Occipital lobe (tissue), 2 donors: ENCODE measurements around the gene TMPRSS9. TPM values are rescaled to one million over a fixed set of nuclear protein-coding genes. Genes with fewer than 3 reads are reported as not detected.
A peak's percentile ranks its signal among the peaks of the same experiment; 100 is the strongest.

Experiments
- DNase-seq: peaks from one replicate; lab custom pipeline; 2025; lab: John Stamatoyannopoulos, UW
- total RNA-seq: library from RNA; depleted of rRNA; stranded (reverse); fragments of >200 nt; gene quantifications from one replicate; pipeline ENCODE4 v1.2.3, GENCODE V29; 2014

The TMPRSS9 gene
- 0.16 TPM for total RNA-seq

DNA sequence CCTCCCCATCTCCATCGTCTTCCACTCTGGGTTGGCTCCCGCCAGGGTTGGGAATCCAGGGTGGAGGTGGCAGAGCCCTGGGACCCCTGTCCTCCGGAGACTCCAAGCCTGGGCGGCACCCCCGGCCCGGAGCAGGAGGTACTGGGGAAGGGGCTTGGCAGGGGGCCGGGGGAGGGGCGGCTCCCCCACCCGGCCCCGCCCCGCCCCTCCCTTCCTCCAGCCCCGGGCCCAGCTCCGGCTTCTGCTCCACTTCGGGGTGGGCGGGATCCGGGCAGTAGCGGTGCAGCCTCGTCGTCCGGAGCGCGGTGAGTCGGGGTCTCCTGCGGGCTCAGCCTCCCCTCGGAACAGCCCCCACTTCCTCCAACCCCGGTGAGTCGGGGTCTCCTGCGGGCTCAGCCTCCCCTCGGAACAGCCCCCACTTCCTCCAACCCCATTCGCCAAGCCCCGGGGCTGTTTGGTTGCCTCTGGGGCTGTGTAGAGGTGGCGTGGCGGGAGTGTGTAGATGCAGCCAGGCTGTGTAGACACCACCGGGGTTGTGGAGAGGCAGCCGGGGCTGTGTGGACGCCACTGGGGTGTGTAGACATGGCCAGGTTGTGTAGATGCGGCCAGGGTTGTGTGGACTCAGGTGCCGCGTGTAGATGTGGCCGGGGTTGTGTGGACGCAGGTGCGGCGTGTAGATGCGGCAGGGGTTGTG is at the start of gene TMPRSS9:
TMPRSS9 (plus strand) TSS at position 274 of the 694 bp plus-strand sequence. CDS start 29,521 bp downstream, outside the sequence.
- DNase-seq, result no peak

GRCh38 chr19:2311093-2311492 is 49.0 kb upstream of the TMPRSS9 start:
- DNase-seq, result no peak

- no peak for DNase-seq
These were observed 47.1 kb upstream of the TMPRSS9 start for GRCh38 chr19:2312820-2313501.

GRCh38 chr19:2315121-2315817 is 44.8 kb upstream of the TMPRSS9 start:
- no peak for DNase-seq

DNA sequence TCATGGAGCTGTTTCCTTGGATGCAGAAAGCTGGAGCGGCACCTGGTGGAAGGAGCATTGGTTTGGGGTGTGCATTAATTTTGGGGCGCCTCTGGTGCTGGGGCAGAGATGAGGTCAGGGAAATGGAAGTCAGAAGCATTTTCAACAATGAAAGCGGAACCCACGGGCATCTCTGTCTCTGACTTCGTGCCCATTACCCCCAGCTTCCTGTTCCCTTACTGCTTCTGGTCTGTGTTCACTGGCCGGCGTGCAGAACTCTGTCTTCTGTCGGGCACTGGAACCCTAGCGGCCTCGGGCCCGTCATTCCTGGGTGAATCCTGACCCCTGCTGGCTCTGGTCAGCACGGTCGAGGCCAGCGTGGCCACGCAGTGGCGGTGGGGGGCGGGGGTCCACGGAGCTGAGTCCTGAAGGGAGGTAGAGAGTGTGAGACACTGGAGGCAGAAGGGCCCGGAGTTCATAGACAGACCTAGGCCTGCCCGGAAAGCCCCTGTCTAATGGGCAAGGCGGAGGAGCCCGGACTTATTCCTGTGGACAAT is 44.2 kb upstream of the TMPRSS9 start:
- DNase-seq, result no peak

DNA sequence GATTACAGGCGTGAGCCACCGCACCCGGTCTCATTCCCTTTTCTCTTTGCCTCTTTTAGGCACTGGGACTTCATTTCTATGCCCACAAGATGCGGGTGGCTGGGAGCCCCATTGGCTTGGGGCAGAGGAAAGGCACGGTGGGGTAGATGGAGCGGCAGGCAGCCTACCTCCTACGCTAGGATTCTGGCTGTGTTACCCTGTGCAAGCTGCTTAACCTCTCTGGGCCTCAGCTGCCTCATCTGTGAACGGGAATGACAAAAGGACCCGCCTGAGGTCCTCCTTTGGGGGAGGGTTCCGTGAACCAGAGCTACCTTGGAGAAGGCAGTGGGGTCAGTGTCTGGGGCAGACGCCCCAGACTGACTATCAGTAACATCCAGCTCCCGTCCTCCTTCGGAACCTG is 42.8 kb upstream of the TMPRSS9 start:
- DNase-seq, result no peak

GRCh38 chr19:2317756-2318155 is 42.3 kb upstream of the TMPRSS9 start:
- DNase-seq, result no peak

DNA sequence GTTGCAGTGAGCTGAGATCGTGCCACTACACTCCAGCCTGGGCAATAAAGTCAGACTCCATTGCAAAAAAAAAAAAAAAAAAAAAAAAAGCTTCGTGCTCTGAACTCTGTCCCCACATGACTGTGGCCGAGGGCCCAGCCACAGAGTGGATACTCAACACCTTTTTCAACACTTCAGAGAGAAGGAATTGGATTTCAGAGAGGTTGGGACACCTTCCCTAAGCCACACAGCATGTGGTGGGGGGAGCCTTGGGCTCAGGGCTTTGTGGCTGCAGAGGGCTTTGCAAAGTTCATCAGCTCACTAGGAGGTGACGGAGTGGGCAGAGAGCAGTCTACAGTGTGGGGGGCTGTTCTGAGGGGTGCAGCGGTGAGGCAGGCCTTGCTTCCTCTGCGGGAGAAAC is 41.1 kb upstream of the TMPRSS9 start:
- DNase-seq, result no peak

DNA sequence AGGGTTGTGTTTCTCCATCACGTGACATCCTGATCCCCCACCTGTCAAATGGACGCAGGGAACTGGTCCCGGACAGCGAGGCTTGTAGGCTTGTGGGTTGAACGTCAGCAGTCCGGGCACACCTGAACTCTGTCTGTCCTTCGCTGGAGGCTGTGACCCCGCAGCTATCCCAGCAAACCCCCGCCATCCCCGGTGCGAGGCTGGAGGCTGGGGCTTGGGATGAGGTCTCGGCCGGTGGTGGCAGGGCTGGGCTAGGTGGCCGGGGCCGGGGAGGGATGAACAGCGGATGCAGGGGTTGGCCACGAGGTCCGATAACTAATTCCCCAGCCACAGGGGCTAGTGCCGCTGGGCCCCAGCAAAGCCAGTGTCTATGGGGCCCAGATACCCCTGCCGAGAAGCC is 40.5 kb upstream of the TMPRSS9 start:
- DNase-seq, result no peak

DNA sequence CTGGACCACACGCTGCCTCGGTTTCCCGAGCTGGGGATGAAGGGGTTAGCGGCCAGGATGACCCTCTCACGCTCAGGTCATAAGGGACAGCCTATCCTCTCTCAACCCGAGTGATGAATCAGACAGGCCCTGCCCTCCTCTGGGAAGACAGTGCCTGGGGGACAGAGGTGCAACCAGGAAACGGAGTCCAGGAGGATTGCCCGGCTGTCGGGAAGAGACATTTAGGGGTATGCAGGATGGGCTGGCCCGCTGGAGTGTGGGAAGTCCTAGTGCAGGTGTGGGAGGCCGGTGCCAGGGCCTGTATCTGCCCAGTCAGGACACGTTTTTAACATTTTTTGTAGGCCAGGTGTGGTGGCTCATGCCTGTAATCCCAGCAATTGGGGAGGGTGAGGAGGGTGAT is 40.0 kb upstream of the TMPRSS9 start:
- no peak for DNase-seq

- DNase-seq, result no peak
These were observed 39.1 kb upstream of the TMPRSS9 start for GRCh38 chr19:2320939-2321338.

DNA sequence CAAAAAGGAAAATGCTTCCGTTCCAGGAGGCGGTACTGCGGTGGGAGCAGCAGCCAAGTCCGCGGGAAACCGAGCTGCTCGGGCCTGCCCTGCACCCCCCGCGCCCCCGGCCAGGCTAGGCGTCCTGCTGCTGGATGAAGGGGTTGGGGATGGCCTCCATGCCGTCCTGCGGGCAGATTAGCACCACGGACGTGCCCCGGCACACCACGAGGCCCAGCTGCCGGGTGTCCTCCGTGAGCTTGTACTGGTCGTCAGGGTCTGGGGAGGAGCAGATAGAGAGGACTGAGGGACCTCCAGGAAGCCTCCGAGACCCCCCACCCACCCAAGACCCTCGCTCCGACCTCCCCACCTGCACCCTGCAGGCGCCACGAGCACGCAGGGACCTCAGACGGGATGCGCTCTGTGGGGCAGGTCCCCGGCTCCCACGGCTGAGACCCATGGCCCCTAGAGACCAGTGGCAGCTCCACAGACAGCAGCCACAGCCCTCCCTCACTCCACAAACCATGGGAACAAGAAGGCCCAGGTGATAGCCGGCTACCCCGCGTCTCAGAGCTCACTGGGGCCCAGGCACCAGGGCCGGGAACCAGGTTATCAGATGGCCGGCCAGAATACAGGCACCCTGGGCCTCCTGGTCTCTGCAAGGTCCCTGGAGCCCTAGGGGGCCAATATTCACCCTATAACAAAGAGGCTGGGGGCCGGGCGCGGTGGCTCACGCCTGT is 38.3 kb upstream of the TMPRSS9 start:
- no peak for DNase-seq

GRCh38 chr19:2323707-2324106 is 36.4 kb upstream of the TMPRSS9 start:
- DNase-seq, result no peak

GRCh38 chr19:2324220-2324948 is 35.7 kb upstream of the TMPRSS9 start:
- no peak for DNase-seq

GRCh38 chr19:2325281-2326046 is 34.6 kb upstream of the TMPRSS9 start:
- no peak for DNase-seq

GRCh38 chr19:2326699-2327360 is 33.2 kb upstream of the TMPRSS9 start:
- no peak for DNase-seq

DNA sequence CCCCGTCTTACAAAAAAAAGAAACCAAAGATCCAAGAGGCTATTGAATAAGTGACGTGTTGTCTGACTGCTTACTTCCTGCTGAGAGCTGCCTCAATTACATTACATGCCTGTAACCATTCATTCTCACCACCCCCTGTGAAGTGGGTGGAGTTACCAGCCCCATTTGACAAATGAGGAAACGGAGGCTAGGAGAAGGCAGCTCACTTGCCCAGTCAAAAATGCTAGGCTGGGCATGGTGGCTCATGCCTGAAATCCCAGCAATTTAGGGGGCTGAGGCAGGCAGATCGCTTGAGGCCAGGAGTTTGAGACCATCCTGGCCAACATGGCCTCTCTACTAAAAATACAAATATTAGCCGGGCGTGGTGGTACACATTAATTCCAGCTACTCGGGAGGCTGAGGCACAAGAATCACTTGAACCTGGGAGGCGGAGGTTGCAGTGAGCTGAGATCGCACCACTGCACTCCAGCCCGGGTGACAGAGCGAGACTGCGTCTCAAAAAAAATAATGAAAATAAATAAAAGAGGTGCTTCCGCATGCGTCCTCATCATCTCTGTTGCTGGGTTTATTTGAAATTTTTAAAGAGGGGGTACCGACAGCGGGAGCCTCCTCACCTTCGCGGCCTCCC is 32.2 kb upstream of the TMPRSS9 start:
- no peak for DNase-seq

GRCh38 chr19:2328401-2329148 is 31.5 kb upstream of the TMPRSS9 start, which contains the start of the genes LSM7 and SPPL2B:
LSM7 (minus strand) TSS chr19:2328586; CDS start chr19:2328566, 20 bp downstream.
SPPL2B (plus strand) TSS chr19:2328684; CDS start chr19:2328710, 26 bp downstream.
- peak; percentile 71 for DNase-seq
